Thyroid gland (tissue), 4 donors: ENCODE results near the gene LTV1.

ENCODE experiments used
- POLR2A ChIP-seq, 2 donors: fragments of 450-650 bp; IDR thresholded peaks; one replicate each; pipeline ENCODE4 v1.6.1; 2017; ENCODE audit warnings: antibody characterized with exemption in 2 of 2, mild to moderate bottlenecking in 2 of 2, moderate library complexity in 1 of 2
- TF ChIP-seq, protein P1 (sequence below), 6 experiments: fragments of 200-600 bp in 3 of 6; fragments of 450-650 bp in 3 of 6; sonication (generic) in 3 of 6; IDR thresholded peaks; one replicate each; pipeline ENCODE4 v1.5.1; 2016 to 2019; ENCODE audit warnings: antibody characterized with exemption in 6 of 6, mild to moderate bottlenecking in 2 of 6, inconsistent platforms in 1 of 6, moderate library complexity in 1 of 6

GRCh38 chr6:143884216-143884900 lies 41.2 kb downstream of the LTV1 start:
- TF ChIP-seq, protein P1, sequence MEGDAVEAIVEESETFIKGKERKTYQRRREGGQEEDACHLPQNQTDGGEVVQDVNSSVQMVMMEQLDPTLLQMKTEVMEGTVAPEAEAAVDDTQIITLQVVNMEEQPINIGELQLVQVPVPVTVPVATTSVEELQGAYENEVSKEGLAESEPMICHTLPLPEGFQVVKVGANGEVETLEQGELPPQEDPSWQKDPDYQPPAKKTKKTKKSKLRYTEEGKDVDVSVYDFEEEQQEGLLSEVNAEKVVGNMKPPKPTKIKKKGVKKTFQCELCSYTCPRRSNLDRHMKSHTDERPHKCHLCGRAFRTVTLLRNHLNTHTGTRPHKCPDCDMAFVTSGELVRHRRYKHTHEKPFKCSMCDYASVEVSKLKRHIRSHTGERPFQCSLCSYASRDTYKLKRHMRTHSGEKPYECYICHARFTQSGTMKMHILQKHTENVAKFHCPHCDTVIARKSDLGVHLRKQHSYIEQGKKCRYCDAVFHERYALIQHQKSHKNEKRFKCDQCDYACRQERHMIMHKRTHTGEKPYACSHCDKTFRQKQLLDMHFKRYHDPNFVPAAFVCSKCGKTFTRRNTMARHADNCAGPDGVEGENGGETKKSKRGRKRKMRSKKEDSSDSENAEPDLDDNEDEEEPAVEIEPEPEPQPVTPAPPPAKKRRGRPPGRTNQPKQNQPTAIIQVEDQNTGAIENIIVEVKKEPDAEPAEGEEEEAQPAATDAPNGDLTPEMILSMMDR (IDR thresholded peaks at IDR 0.05), result no peak
- TF ChIP-seq POLR2A (IDR thresholded peaks at IDR 0.05), result no peak
